Breast epithelium (tissue), 3 donors: ENCODE data around the gene FAM13B.

Experiments used
- CTCF ChIP-seq, 3 donors: fragments of 450-650 bp; IDR thresholded peaks; one replicate each; pipeline ENCODE4 v1.5.1; 2016 to 2017; ENCODE audit warnings: antibody characterized with exemption in 3 of 3, mild to moderate bottlenecking in 3 of 3, moderate library complexity in 3 of 3
- POLR2A ChIP-seq: fragments of 450-650 bp; IDR thresholded peaks from one replicate; pipeline ENCODE4 v1.6.1; 2016; ENCODE audit warnings: antibody characterized with exemption, mild to moderate bottlenecking, moderate library complexity

- TF ChIP-seq CTCF (IDR thresholded peaks at IDR 0.05) (no peak), POLR2A (no peak)
Measured at GRCh38 chr5:137960819-137961218, 72.1 kb downstream of the FAM13B start.
